ENCODE data around the gene KNDC1.

- TF ChIP-seq POLR2A (IDR thresholded peaks at IDR 0.05): no peak
- no peak for TF ChIP-seq POLR2AphosphoS5 (IDR thresholded peaks at IDR 0.05)
Observed at GRCh38 chr10:133231946-133232574, 72.0 kb downstream of the KNDC1 start.
